H1 (cell line): ENCODE results near the gene GPALPP1.

Experiments
- CHD1 ChIP-seq: IDR thresholded peaks from 2 replicates; pipeline ENCODE4 v1.6.1; 2012; ENCODE audit warnings: low read depth, low read length, improper control_type of control experiment
- POLR2A ChIP-seq, 2 experiments: IDR thresholded peaks; 1 replicate in 1 of 2; 2 replicates in 1 of 2; pipeline ENCODE4 v1.6.1; 2011; ENCODE audit warnings: low read depth in 2 of 2, low read length in 2 of 2, mild to moderate bottlenecking in 2 of 2; ENCODE audit errors: control extremely low read depth in 1 of 2
- POLR2AphosphoS5 ChIP-seq: IDR thresholded peaks from 2 replicates; pipeline ENCODE4 v1.6.1; 2011; ENCODE audit warnings: low read depth, low read length
- RAD21 ChIP-seq, 2 experiments: IDR thresholded peaks in 1 of 2; conservative IDR thresholded peaks in 1 of 2; 2 replicates each; pipeline ENCODE4 v1.6.1; 2011; ENCODE audit warnings: low read depth in 2 of 2, low read length in 2 of 2, improper control_type of control experiment in 1 of 2, inconsistent platforms in 1 of 2, mild to moderate bottlenecking in 1 of 2, moderate library complexity in 1 of 2
- RFX5 ChIP-seq: IDR thresholded peaks from 2 replicates; pipeline ENCODE4 v1.6.1; 2011; ENCODE audit warnings: low read depth, low read length, improper control_type of control experiment, borderline replicate concordance
- TAF1 ChIP-seq: IDR thresholded peaks from 2 replicates; pipeline ENCODE4 v1.6.1; 2011; ENCODE audit warnings: mild to moderate bottlenecking, low read depth, low read length
- YY1 ChIP-seq: IDR thresholded peaks from 2 replicates; pipeline ENCODE4 v1.6.1; 2011; ENCODE audit warnings: low read depth, mild to moderate bottlenecking, low read length
- TF ChIP-seq, protein P1 (sequence below), 3 experiments: IDR thresholded peaks; 1 replicate in 2 of 3; 2 replicates in 1 of 3; pipeline versions ENCODE4 v1.5.1 to v1.6.1; 2011; ENCODE audit warnings: low read length in 3 of 3, mild to moderate bottlenecking in 3 of 3, inconsistent platforms in 2 of 3, low read depth in 1 of 3, moderate library complexity in 1 of 3; ENCODE audit not compliant: insufficient read depth in 1 of 3; ENCODE audit errors: control extremely low read depth in 1 of 3

GRCh38 chr13:45040173-45040572, 50.8 kb downstream of the GPALPP1 start:
- TF ChIP-seq POLR2A (IDR thresholded peaks at IDR 0.05; ENCODE audit: control extremely low read depth in 1 of 2, low read depth in 2 of 2, low read length in 2 of 2) = no peak
- no peak for TF ChIP-seq RFX5
- TF ChIP-seq, protein P1, sequence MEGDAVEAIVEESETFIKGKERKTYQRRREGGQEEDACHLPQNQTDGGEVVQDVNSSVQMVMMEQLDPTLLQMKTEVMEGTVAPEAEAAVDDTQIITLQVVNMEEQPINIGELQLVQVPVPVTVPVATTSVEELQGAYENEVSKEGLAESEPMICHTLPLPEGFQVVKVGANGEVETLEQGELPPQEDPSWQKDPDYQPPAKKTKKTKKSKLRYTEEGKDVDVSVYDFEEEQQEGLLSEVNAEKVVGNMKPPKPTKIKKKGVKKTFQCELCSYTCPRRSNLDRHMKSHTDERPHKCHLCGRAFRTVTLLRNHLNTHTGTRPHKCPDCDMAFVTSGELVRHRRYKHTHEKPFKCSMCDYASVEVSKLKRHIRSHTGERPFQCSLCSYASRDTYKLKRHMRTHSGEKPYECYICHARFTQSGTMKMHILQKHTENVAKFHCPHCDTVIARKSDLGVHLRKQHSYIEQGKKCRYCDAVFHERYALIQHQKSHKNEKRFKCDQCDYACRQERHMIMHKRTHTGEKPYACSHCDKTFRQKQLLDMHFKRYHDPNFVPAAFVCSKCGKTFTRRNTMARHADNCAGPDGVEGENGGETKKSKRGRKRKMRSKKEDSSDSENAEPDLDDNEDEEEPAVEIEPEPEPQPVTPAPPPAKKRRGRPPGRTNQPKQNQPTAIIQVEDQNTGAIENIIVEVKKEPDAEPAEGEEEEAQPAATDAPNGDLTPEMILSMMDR (IDR thresholded peaks at IDR 0.05; ENCODE audit: control extremely low read depth in 1 of 3, insufficient read depth in 1 of 3, low read depth in 1 of 3, low read length in 3 of 3) = no peak
- no peak for TF ChIP-seq TAF1
- TF ChIP-seq POLR2AphosphoS5 = no peak
- no peak for TF ChIP-seq YY1
- no peak for TF ChIP-seq RAD21 (IDR thresholded peaks at IDR 0.05 in 1 of 2, conservative IDR thresholded peaks at IDR 0.05 in 1 of 2; ENCODE audit: low read depth in 2 of 2, low read length in 2 of 2)
- no peak for TF ChIP-seq CHD1
